Thyroid gland (tissue), 4 donors: ENCODE results near the gene STOX1. TPM values are rescaled to one million over a fixed set of nuclear protein-coding genes. Genes with fewer than 3 reads are reported as not detected.

Source experiments
- DNase-seq, 2 donors: peaks; one replicate each; pipeline ENCODE4 v3.0.0-alpha.2; 2019
- H3K27ac ChIP-seq, 3 donors: fragments of 200-600 bp; sonication (generic); 1 replicate in 2 of 3; 2 replicates in 1 of 3; pipeline ENCODE4 v1.5.1; 2016 to 2019; ENCODE audit warnings: mild to moderate bottlenecking in 1 of 3, moderate library complexity in 1 of 3
- H3K27me3 ChIP-seq: fragments of 200-600 bp; sonication (generic); one replicate; pipeline ENCODE4 v1.5.1; 2019
- H3K36me3 ChIP-seq, 2 donors: fragments of 200-600 bp; sonication (generic); one replicate each; pipeline ENCODE4 v1.5.1; 2016 to 2019
- H3K4me1 ChIP-seq, 2 donors: fragments of 200-600 bp; sonication (generic); one replicate each; pipeline ENCODE4 v1.5.1; 2017 to 2019
- H3K4me3 ChIP-seq, 3 donors: fragments of 200-600 bp; sonication (generic); replicated peaks in 1 of 3; 1 replicate in 2 of 3; 2 replicates in 1 of 3; pipeline ENCODE4 v1.5.1; 2016; ENCODE audit warnings: mild to moderate bottlenecking in 1 of 3
- H3K9me3 ChIP-seq: fragments of 200-600 bp; sonication (generic); one replicate; pipeline ENCODE4 v1.5.1; 2017
- CTCF ChIP-seq, 6 experiments: fragments of 200-600 bp in 3 of 6; fragments of 450-650 bp in 3 of 6; sonication (generic) in 3 of 6; IDR thresholded peaks; one replicate each; pipeline ENCODE4 v1.5.1; 2016 to 2019; ENCODE audit warnings: antibody characterized with exemption in 6 of 6, mild to moderate bottlenecking in 2 of 6, inconsistent platforms in 1 of 6, moderate library complexity in 1 of 6
- POLR2A ChIP-seq, 2 donors: fragments of 450-650 bp; IDR thresholded peaks; one replicate each; pipeline ENCODE4 v1.6.1; 2017; ENCODE audit warnings: antibody characterized with exemption in 2 of 2, mild to moderate bottlenecking in 2 of 2, moderate library complexity in 1 of 2
- WGBS, 2 donors: methylation state at CpG; one replicate each; pipeline ENCODE4 v1.1.5; 2017; 5-methylcytosine and 5-hydroxymethylcytosine counted together
- intact Hi-C: fragments of 100-400 bp; cut with DNase I; formaldehyde crosslinking; loops from one replicate; pipeline ENCODE4 v1.15.1; 2023
- total RNA-seq, 4 donors: library from RNA; depleted of rRNA; stranded (reverse); fragments of >200 nt; gene quantifications; one replicate each; pipeline ENCODE4 v1.2.3, GENCODE V29; 2016

Gene STOX1
- total RNA-seq, 4 donors from 2014 or later = 8.5 to 14.9 (median 10.0) TPM

GRCh38 chr10:68848281-68848680 lies 20.9 kb downstream of the STOX1 start:
- WGBS, 2 donors = 93 to 98% methylated on average over 2 of the region's 2 CpGs
- Histone ChIP-seq H3K27me3 (no peaks in the 10 kb centered on the region), H3K36me3 (no peaks in the 10 kb centered on the region), H3K27ac (no peak overlapping the region), H3K4me1 (no peaks in the 10 kb centered on the region), H3K4me3 (no peak overlapping the region), H3K9me3 (no peaks in the 10 kb centered on the region)
- intact Hi-C loops = no loop called here
- TF ChIP-seq POLR2A (IDR thresholded peaks at IDR 0.05) = no peak
- no peak for DNase-seq

GRCh38 chr10:68848806-68849205 lies 21.5 kb downstream of the STOX1 start:
- Histone ChIP-seq H3K27ac (no peak overlapping the region), H3K4me1 (no peaks in the 10 kb centered on the region), H3K4me3 (no peak overlapping the region), H3K9me3 (no peaks in the 10 kb centered on the region), H3K27me3 (no peaks in the 10 kb centered on the region), H3K36me3 (no peaks in the 10 kb centered on the region)
- TF ChIP-seq POLR2A (IDR thresholded peaks at IDR 0.05) (no peak), CTCF (IDR thresholded peaks at IDR 0.05) (no peak)
- DNase-seq = no peak
- intact Hi-C loops = no loop called here
- WGBS, 2 donors = 84 to 89% methylated on average over 4 of the region's 4 CpGs

- no peak overlapping the region for H3K4me3 ChIP-seq
- no peaks in the 10 kb centered on the region for H3K4me1 ChIP-seq
- WGBS, 2 donors = 64% methylated on average over 6 of the region's 6 CpGs
- H3K36me3 ChIP-seq = no peaks in the 10 kb centered on the region
- H3K27ac ChIP-seq = no peak overlapping the region
- no peak for DNase-seq
- H3K27me3 ChIP-seq = no peaks in the 10 kb centered on the region
- no peaks in the 10 kb centered on the region for H3K9me3 ChIP-seq
- intact Hi-C loops = no loop called here
- TF ChIP-seq CTCF (IDR thresholded peaks at IDR 0.05) = no peak
- no peak for TF ChIP-seq POLR2A (IDR thresholded peaks at IDR 0.05)
Observed at GRCh38 chr10:68856352-68856751, 29.0 kb downstream of the STOX1 start.

GRCh38 chr10:68857005-68857404 lies 29.7 kb downstream of the STOX1 start:
- H3K4me3 ChIP-seq = no peak overlapping the region
- TF ChIP-seq CTCF (IDR thresholded peaks at IDR 0.05) (no peak), POLR2A (IDR thresholded peaks at IDR 0.05) (no peak)
- H3K9me3 ChIP-seq = no peaks in the 10 kb centered on the region
- no peak for DNase-seq
- H3K36me3 ChIP-seq = no peaks in the 10 kb centered on the region
- WGBS, 2 donors = 81 to 87% methylated on average over 2 of the region's 2 CpGs
- H3K27ac ChIP-seq = no peak overlapping the region
- no peaks in the 10 kb centered on the region for H3K27me3 ChIP-seq
- intact Hi-C loops = no loop called here
- no peaks in the 10 kb centered on the region for H3K4me1 ChIP-seq

GRCh38 chr10:68861253-68861652 lies 33.9 kb downstream of the STOX1 start:
- intact Hi-C loops = no loop called here
- DNase-seq = no peak
- 93 to 97% methylated on average over 5 of the region's 5 CpGs for WGBS, 2 donors

More at GRCh38 chr10:68861253-68861652, 33.9 kb downstream of the STOX1 start:
- H3K9me3 ChIP-seq = no peaks in the 10 kb centered on the region
- H3K27ac ChIP-seq = no peak overlapping the region
- no peak overlapping the region for H3K4me3 ChIP-seq
- TF ChIP-seq CTCF (IDR thresholded peaks at IDR 0.05) = no peak
- H3K36me3 ChIP-seq = no peaks in the 10 kb centered on the region
- no peaks in the 10 kb centered on the region for H3K27me3 ChIP-seq
- H3K4me1 ChIP-seq = no peaks in the 10 kb centered on the region
